NCI-H1694 treated with DMSO at 0.1 percent for 48 hours (cell line): Measurements from ENCODE around the gene MAML3.

Source experiments
- DNase-seq: peaks from one replicate; lab custom pipeline; 2025; lab: John Stamatoyannopoulos, UW

The MAML3 gene

DNA sequence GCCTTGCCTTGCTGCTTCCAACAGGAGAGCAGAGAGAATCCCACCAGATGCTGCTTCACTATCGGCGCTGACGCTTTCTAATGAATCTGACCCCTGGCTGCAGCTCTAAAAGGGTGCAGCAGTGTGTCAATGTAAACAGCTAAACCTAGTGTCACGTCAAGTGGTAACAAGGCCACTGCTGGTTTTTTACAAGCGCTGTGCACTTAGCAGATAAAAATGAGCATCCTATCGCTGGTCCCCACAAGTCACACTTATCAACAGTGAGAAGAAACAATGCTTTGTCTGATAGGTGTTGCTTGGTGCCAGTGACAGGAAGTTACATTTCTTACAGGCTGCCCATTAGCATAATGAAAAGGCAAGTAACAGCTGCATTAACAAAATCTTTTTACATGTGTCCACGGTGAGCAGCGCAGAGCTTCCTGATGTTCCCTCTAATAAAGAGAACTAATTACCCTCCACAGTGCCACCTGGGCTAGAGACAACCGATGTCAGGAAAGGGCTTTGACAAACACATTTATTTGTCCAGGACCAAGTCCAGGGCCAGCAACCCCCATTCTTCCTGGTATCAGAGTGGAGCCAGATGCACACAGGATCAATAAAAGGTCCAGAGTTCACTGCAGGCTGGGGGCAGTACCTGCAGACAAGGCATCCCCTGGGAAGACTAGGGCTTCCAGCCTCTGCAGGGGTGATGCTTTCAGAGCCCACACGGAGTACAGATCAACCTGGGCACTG, 312.4 kb downstream of the MAML3 start:
- DNase-seq = peak; percentile 17

DNA sequence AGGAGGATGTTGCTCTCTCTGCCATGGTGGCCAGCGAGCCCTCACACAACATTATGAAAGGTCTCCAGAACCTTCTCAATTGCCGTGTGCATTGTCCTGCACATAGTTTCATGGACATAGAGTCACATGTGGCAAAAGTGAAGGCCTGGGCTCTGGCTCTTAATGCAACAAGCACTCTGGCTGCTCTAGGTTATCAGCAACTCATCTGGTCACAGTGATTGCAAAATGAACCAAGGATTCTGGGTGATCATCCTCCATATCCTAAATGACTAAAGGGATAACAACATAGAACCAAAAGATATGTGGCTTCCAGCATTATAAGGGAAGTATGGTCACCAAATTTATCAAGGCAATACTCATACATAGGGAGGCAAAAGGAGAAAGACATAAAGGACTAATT, 313.2 kb downstream of the MAML3 start:
- DNase-seq = no peak

DNA sequence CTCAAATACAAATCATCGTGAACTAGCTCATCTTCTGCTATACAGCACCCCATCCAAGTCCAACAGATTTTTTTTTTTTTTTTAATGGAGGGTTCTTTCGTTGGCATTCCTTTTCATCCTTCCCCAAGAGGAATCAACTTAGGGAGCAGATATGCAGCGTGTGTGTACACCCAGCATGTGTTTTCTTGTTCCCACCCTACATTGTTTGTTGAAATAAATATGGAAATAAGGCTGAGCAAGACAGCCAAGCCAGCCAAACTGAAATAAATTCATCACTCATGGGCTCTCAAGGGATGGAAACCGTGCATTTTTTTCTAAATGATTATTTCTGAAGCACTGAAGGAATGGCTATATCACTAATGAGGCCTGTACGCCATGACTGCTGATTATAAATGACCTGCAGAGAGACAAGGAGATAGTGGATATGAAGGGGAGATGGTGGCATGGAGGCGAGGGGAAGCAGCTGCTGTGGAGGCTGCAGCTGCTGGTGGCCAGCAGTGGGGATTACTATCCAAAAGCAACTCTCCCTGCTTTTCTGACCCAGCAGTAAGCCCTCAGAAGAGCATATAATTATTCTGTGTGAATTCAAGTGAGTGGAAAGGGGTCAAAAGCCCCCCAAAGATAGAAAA, 314.5 kb downstream of the MAML3 start:
- no peak for DNase-seq

DNA sequence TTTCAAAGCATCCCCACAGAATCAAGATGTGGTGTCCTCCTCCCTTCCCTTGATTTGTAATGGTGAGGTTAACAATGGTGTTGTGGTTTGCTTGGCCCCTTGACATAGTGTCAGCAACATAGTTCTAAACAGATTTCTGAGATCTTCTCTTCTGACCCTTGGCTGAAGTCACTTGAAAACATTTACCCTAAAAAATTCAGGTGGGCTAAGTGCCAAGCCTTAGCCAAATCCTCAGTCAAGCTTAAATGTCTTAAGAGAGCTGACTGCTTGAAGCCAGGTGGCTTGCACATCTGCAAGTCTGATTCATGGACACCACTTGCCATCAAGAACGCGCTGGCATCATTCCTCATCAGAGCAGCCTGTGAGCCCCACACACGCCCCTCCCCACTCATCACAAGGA, 315.2 kb downstream of the MAML3 start:
- no peak for DNase-seq

DNA sequence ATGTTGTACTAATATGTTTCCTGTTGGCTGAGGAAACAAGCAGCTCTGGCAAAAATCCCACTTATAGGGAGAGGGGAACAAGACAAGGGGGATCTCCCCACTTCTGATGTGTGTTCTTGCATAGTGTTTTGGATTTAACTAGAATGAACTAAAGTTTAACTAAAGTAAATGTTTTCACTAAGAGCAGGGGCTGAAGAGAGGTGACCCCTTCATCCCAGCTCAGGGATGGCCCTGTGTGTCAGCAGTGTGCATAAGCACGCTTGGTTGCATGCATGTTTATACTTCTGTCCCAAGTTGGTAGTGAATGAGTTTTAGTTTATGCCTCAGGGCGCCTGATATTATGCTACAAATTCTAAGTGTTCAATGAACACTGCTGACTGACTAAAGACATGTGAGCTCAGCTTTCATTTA, 319.0 kb downstream of the MAML3 start:
- no peak for DNase-seq

DNA sequence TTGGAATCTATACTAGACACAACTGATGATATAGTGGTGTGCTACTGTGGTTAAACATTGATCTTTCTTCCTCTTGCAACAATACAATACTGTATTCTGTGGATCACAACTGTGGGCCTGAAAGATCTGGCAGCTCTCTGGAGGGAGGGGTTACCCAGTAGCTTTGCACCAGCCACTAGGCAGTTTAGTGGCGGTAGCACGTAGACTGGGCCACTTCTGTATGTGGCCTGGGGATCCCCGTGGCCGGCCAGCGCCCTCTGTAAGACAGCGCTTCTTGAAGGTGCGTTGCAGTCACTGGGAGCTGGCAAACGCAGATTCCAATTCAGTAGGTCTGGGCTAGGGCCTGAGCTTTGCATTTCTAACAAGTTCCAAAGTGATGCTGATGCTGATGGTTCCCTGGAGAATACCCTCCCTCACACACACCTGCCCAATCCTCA, 319.7 kb downstream of the MAML3 start:
- DNase-seq = no peak

DNA sequence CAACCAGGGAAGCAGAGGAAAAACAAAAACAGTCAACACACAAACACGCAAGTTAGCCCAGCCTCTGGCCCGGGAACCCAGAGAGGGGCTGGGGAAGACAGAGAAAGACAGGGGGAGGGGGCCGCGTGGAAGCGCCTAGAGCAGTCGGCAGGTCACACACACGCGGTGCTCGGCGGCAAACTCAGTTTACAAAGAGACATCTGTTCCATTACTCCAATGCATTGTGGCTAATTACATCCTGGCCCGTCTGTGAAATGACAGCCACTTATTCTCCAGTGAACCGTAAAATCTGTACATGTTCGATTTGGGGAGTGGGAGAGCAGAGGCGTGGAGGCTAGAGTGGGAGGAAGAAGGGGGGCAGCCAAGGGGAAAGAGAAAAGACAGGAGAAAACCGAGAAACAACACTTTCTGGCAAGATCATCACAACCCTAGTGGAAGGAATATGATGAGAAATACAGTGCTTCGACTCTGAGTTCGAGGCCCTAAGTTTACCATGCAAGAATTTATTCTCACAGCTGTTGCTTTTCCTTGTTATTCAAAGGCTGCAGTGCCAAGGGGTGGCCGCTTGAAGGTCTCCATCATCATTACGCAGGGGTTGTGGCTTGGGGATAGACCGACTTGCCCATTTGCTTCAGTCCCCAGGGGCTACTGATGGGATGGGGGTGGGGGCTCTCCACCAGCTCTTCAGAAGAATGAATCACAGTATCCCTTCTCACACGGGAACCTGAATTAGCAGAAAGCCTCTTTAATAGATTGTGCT, 320.7 kb downstream of the MAML3 start:
- peak; percentile 81 for DNase-seq

DNA sequence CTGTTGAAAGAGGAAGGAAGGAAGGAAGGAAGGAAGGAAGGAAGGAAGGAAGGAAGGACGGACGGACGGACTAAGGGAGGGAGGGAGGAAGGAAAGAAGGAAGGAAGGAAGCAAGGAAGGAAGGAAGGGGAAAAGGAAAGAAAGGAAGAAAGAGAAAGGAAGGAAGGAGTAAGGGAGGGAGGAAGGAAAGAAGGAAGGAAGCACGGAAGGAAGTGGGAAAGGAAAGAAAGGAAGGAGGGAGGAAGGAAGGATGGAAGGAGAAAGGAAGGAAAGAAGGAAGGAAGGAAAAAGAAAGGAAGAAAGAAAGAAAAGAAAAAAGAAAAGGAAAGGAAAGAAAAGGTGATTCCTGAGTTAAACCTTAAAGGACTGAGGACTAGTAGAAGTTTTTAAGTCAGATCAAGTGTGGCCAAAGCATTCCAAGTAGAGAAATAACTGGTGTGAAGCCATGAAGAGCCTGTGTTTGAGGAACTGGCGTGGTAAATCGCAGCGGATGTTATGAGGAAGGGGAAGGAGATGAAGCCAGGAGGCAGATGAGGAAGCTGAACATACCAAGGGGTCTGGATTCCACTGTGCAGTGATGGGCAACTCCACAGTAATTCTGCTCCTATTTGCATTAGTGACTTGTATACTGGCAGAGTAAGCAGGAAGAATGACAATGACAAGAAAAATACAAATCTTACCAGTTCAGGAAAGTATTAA, 324.9 kb downstream of the MAML3 start:
- DNase-seq = no peak

DNA sequence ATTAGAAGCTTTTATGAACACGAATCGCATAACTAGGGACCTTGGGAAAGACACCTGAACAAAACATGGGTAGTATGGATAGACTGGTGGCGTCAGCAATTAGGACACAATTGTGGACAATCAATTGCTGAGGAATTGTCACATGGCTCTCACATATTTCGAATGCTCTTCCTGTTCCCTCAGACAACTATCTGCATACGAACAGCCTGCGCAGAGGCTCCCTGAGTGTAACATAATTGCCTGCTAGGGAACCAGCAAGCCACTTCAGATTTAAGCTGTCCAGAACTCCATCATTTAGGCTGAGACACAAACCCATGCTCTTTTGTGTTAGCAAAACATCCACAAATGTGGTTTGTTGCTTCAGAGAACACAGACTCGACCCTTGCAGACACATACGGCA, 327.6 kb downstream of the MAML3 start:
- no peak for DNase-seq

DNA sequence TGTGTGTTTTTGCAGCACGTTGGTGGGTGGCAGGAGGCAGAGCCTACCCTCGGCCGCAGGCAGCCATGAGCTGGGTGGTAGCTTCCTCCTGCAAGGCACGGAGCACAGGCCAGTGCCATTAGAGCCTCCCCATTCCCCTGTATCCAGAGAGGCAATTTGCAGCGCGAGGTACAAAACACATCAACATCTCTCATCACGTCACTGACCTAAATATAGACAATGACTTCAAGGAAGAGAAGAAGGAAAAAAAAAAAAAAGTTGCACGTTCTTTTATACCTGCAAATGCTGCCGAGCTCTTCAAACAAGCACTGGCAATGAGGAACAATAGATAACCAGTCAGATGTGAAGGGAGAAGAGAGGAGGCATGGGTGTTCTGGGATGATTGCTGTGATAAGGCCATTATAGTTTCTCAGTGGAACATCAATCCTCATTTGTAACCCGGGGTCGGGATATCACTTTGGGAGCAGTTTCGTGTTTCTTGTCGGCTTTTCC, 328.4 kb downstream of the MAML3 start:
- DNase-seq = no peak

DNA sequence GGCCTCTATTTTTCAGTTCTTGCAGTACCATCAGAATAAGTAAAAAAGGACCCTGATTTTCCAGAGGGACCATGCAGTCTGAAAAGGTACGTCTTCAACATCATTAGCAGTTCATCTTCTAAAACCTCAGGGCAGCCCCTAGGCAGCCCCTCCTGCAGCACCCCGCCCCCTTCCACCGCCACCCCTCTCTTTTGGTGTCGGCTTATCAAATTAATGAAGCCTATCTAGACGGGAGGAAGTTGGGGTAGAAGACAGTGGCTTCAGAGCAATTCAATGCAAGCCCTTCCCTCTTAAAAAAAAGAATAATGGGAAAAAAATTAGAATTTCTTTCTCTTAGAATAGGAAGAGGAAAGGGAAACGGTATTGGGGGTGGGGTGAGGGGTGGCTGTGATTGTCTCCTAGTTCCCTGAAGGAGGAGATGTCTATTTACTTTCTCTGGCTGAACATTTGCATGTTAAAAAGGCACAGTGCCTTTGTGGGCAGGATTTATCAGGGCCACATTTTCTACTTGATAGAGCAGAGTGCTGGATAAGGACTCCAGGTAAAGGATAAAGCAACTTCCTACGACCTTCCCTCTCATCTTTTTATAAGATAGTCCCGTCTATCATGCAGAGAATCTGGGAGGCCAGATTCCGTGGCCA, 329.0 kb downstream of the MAML3 start:
- no peak for DNase-seq

DNA sequence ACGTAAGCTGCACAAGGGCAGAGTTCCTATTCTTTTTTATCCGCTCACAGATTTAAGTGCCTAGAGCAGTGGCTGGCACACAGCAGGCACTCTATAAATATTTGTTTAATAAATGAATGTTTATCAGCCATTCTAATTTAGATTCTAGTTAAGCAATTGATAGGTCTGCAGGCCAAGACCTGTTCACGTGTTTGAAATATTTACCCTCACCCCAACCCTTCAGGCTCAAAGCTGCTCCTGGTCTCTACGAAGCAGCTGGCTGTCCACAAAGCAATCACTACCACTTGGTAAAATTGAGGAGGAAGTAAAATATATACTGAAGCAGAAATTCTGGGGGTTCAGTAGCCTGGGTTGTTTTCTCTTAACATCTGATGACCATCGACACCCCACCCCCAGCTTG, 330.2 kb downstream of the MAML3 start:
- no peak for DNase-seq

DNA sequence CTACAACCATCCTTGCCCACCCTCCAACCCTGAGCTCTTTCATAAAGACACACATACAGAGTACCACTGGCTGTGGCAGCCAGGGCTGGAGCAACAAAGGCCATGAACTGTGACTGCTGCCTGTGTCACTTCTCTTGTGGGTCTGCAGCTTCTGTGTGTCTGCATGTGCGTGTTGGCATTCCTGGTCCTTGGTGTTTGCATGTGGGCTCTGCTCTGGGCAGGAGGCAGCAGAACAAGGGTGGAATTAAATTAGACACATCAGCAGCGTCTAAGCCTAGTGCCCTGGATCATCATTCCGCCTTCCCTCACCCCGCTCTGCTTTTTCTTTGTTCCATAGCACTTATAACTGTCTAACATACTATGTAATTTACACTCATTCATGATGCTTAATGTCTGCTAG, 330.6 kb downstream of the MAML3 start:
- no peak for DNase-seq

DNA sequence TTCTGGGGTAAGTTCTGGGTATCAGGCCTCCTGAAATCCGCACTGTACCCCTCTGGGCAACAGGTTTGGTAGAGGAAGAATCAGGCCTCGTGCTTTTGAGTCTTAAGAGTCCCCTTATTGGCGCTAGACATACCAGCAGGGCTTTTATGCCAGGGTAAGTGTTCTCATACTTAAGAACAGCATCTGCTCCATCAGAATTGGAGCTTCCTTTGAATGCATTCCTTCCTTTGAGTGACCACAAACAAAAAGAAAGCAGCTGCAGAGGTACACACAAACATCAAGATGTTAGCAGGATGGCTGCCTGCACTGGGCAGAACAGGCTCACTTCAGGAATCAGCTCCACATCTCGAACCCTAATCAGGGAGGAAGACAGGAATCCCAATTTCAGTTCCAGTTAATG, 331.6 kb downstream of the MAML3 start:
- no peak for DNase-seq

DNA sequence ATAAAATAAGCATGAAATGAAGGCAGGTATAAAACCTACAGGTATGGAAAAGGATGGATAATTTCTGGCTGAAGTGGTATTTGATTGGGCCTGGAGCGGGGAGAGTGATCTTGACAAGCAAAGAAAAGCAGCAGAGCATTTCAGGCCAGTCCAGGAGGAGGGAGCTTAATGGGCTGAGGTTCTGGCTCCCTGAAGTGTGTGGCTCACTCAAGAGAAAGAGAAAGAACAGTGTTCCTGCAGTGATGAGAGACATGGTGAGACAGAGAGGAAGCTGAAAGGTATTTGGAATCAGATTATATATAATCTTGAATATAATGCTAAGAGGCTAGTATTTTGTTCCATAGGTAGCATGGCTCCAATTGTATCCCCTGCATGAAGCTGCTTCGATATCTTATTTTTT, 334.9 kb downstream of the MAML3 start:
- DNase-seq = no peak

DNA sequence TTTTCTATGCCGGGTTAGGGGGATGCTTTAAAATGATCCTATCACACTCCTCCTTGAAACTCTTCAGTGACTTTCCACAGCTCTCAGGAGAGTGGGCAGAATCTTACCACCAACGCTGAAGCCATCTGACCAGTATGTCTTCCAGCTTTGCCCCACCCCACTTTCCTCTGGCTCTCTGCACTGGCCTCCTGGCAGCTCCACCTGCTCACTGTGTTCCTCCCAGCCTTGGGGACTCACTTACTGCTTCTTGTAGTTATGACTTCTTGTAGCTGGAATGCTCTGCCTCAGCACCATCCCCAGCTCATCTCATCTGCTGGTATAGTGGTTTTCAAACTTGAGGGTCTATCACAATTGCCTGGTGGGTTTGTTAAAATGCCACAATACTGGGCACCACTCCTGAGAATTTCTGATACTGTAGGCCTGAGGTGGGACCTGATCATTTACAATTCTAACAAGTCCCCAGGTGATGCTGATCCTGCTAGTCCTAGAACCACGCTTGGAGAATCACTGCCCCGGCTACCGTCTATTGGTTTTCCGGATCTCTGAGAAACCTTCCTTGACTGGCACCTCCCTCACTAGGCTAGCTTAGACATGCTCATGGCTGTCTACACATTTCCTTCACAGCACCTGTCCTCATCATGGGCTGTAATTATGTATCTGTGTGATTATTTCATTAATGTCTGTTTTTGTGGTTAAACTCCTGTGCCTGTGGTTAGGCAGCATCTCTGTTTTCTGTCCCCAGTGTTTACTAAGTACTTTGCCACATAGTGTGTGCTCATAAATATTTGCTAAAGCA, 336.1 kb downstream of the MAML3 start:
- DNase-seq = no peak

DNA sequence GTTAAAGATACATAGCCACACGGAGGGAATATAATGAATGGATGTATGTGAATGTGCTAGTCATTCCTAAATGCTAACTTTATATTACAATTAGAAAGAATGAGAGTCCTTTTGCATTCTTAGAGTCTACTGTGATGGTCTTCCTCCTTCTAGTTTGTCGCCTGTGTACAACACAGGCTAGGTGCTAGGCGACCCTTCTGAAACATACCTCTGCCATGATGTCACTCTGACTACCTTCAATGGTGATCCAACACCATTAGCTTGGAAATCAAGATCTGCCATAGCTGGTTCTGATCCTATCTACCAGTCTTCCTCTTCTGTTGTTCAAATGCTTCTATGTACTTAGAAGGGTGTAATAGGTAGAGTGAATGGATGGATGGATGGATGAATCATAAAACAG, 337.1 kb downstream of the MAML3 start:
- DNase-seq = no peak

DNA sequence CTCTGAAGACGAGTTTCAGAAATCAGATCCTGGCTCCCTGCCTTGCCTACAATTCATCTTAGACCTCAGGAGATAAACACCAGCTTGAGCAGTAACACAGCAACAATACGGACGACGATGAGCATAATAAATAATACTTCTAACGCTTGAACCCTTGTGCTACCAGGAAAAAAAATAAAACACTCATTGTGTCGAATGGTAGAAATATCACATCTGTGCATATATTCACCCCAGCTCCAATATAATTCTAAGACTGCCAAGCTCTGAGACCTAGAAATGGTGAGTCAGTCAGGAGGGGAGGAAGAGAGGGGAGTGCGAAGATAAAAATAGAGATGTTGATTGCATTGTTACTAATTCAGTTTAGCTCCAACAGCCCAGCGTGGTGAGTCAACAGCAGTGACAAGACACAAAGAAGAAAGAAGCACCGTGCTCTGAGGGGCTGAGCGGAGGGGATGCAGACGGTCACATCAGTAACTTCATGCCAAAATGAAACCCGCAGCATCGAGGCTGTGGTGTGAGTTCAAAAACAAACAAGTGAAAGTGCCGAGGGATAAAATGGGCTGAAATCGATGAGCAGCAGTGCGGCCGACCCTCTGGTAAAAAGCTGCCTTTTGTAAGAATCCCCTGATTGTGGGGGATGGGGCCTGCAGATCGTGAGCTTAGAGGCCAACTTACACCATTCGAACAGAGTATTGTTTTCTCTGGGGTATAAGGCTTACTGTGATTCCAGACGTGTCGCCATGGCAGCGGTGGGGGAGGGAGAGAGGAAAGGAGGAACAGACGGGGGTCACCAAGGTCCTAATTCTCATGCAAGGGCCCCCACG, 338.0 kb downstream of the MAML3 start:
- no peak for DNase-seq

DNA sequence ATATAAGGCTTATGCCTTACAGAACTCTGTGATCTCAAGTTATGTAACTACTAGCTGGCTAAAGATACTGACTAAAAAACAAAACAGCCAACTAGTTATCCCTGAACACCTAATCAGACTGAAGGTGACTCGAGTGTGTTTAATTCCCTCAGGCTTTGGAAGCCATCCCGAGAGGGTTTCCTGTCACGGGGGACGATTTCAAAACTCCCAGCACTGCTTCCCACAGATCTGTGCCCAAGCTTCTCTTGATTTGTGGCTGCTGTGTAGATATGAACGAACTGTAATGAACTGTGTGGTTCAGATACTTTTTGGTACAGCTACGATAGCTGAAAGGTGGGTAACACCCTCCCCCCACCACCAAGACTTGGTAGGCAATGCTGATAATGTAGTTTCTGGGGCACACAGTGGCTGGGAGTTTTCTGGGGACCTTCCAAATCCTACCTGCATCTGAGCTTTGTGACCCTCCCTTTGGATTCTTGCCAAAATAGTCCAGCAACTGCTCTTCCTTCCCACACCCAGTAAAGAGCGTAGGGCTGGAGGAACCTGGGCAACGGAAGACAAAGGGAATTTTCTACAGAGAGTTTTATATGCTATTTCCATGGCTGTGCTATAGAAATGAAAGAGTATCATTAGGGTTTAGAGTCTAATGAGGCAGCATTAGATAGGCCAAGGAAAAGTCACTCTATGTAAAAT, 339.5 kb downstream of the MAML3 start:
- no peak for DNase-seq

DNA sequence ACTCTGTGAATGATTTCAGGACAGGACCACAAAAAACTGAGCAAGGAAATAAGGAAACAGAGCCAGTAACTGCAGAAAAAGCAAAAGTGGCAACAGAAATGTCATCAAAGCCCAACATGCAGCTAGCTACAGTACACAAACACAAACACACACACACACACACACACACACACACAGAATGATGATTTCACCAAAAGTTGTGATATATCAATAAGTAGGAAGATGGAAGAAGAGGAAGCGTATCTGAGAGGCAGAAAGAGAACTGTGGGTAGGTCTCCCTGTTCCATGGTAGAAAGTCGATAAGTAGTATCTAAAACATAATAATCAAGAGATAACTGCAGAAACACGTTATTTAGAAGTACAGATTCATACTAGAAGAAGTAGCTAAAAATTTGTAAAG, 340.1 kb downstream of the MAML3 start:
- no peak for DNase-seq
